HepG2 (cell line): ENCODE data around the gene FAM114A1. TPM values are rescaled to one million over a fixed set of nuclear protein-coding genes. Genes with fewer than 3 reads are reported as not detected.

Experiments
- ATAC-seq: fragments of 200-7000 bp; cut with Tn5 transposase; 3 replicates; pipeline ENCODE4 v1.9.1; 2020; ENCODE audit warnings: mild to moderate bottlenecking, moderate library complexity
- BruUV-seq: library from RNA; stranded (reverse); fragments of 400-500 nt; replicated peaks from 2 replicates; lab custom pipeline; 2021; lab: Mats Ljungman, UMichigan
- CTCF ChIA-PET: fragments of 300-600 bp; formaldehyde crosslinking; extraction: SDS; loops from one replicate; lab custom pipeline; 2021; ENCODE audit warnings: low total read pairs, inconsistent platforms, low intra/inter-chr PET ratio; lab: Yijun Ruan, JAX
- POLR2A ChIA-PET: fragments of 350-600 bp; sonication (Branson Sonifier 250); formaldehyde crosslinking; loops from one replicate; lab custom pipeline; 2020; ENCODE audit warnings: antibody characterized with exemption, inconsistent platforms; lab: Yijun Ruan, JAX
- DNase-seq: peaks from one replicate; pipeline ENCODE4 v3.0.0-alpha.2; 2015; ENCODE audit warnings: low spot score
- FAIRE-seq: peaks from 3 replicates; lab custom pipeline; 2011; peaks lifted over from hg19 to GRCh38; lab: Jason Lieb, UNC
- H2AFZ ChIP-seq: one replicate; pipeline ENCODE4 v1.6.1; 2011; ENCODE audit warnings: low read length, inconsistent platforms
- H3K27ac ChIP-seq: fragments of 300-600 bp; 3 replicates; pipeline ENCODE4 v1.8.0; 2011; ENCODE audit warnings: mixed run types, mild to moderate bottlenecking, mixed read lengths, low read length, inconsistent platforms; ENCODE audit not compliant: insufficient read depth; ENCODE audit errors: extremely low read length
- H3K27me3 ChIP-seq, 2 experiments: fragments of 200-600 bp in 1 of 2; 2 replicates in 1 of 2; 3 replicates in 1 of 2; pipeline versions ENCODE4 v1.6.0 to v1.8.0; 2011; ENCODE audit warnings: low read length in 2 of 2, mild to moderate bottlenecking in 2 of 2, moderate library complexity in 2 of 2, inconsistent platforms in 1 of 2; ENCODE audit not compliant: insufficient read depth in 2 of 2, control insufficient read depth in 1 of 2
- H3K36me3 ChIP-seq, 2 experiments: fragments of 200-600 bp in 1 of 2; replicated peaks in 1 of 2; 2 replicates in 1 of 2; 3 replicates in 1 of 2; pipeline versions ENCODE4 v1.5.1 to v1.8.0; 2011; ENCODE audit warnings: low read length in 2 of 2, inconsistent platforms in 1 of 2; ENCODE audit not compliant: insufficient read depth in 2 of 2, control insufficient read depth in 1 of 2
- H3K4me1 ChIP-seq: 2 replicates; pipeline ENCODE4 v1.5.1; 2012; ENCODE audit warnings: low read length, inconsistent platforms; ENCODE audit not compliant: insufficient read depth
- H3K4me2 ChIP-seq: 2 replicates; pipeline ENCODE4 v1.6.0; 2011; ENCODE audit warnings: low read depth, low read length, inconsistent platforms
- H3K4me3 ChIP-seq, 3 experiments: fragments of 200-600 bp in 1 of 3; sonication (generic), shearing (Covaris generic) in 1 of 3; replicated peaks in 1 of 3; 2 replicates each; pipeline ENCODE4 v1.5.1; 2011 to 2016; ENCODE audit warnings: low read length in 3 of 3, inconsistent platforms in 2 of 3, low read depth in 2 of 3, mild to moderate bottlenecking in 2 of 3, control low read depth in 1 of 3, mixed read lengths in 1 of 3; ENCODE audit not compliant: insufficient read depth in 1 of 3
- H3K79me2 ChIP-seq: one replicate; pipeline ENCODE4 v1.6.1; 2011; ENCODE audit warnings: low read length, inconsistent platforms; ENCODE audit not compliant: insufficient read depth
- H3K9ac ChIP-seq: 2 replicates; pipeline ENCODE4 v1.6.0; 2011; ENCODE audit warnings: mild to moderate bottlenecking, low read depth, low read length, inconsistent platforms; ENCODE audit not compliant: insufficient read depth
- H3K9me3 ChIP-seq: 2 replicates; pipeline ENCODE4 v1.5.1; 2012; ENCODE audit warnings: mild to moderate bottlenecking, low read length
- H4K20me1 ChIP-seq: 2 replicates; pipeline ENCODE4 v1.6.0; 2011; ENCODE audit warnings: inconsistent platforms, mild to moderate bottlenecking, low read length, moderate library complexity; ENCODE audit not compliant: insufficient read depth
- CCDC6 ChIP-seq: sonication (generic); formaldehyde crosslinking; IDR thresholded peaks from 2 replicates; pipeline ENCODE4 v1.8.1; 2022; ENCODE audit warnings: mild to moderate bottlenecking, missing genetic modification reagents, moderate library complexity
- EHMT2 ChIP-seq: fragments of 200-600 bp; sonication (generic); IDR thresholded peaks from 2 replicates; pipeline ENCODE4 v1.7.0; 2017; ENCODE audit warnings: antibody characterized with exemption, low read depth, low read length, borderline replicate concordance
- ESRRA ChIP-seq: sonication (generic); formaldehyde crosslinking; IDR thresholded peaks from 2 replicates; pipeline ENCODE4 v1.5.1; 2020; ENCODE audit warnings: mild to moderate bottlenecking, low read depth, missing genetic modification reagents
- HNF1B ChIP-seq: sonication (generic); formaldehyde crosslinking; IDR thresholded peaks from 2 replicates; pipeline ENCODE4 v1.5.1; 2020; ENCODE audit warnings: mild to moderate bottlenecking, moderate library complexity, missing genetic modification reagents
- KLF15 ChIP-seq: sonication (generic); formaldehyde crosslinking; IDR thresholded peaks from 2 replicates; pipeline ENCODE4 v1.8.1; 2023; ENCODE audit warnings: borderline replicate concordance, mild to moderate bottlenecking, inconsistent platforms, missing genetic modification reagents, mixed read lengths
- PAX8 ChIP-seq: sonication (generic); formaldehyde crosslinking; IDR thresholded peaks from 2 replicates; pipeline ENCODE4 v1.8.0; 2022; ENCODE audit warnings: mild to moderate bottlenecking, missing genetic modification reagents, borderline replicate concordance
- RCOR2 ChIP-seq: IDR thresholded peaks from 2 replicates; pipeline ENCODE4 v1.6.1; 2016; ENCODE audit warnings: missing biosample characterization, missing genetic modification reagents
- XRCC5 ChIP-seq: fragments of 200-400 bp; formaldehyde crosslinking; optimal IDR thresholded peaks from 2 replicates; pipeline ENCODE3; 2017; ENCODE audit warnings: mild to moderate bottlenecking, low read length
- ZNF17 ChIP-seq: sonication (generic); formaldehyde crosslinking; IDR thresholded peaks from 2 replicates; pipeline ENCODE4 v1.5.0; 2020; ENCODE audit warnings: mild to moderate bottlenecking, missing genetic modification reagents
- ZNF3 ChIP-seq: IDR thresholded peaks from 2 replicates; pipeline ENCODE4 v1.7.0; 2017; ENCODE audit warnings: inconsistent platforms
- ZNF30 ChIP-seq: sonication (generic); formaldehyde crosslinking; IDR thresholded peaks from 2 replicates; pipeline ENCODE4 v1.5.0; 2020; ENCODE audit warnings: mild to moderate bottlenecking, missing genetic modification reagents
- ZNF343 ChIP-seq: sonication (generic); formaldehyde crosslinking; IDR thresholded peaks from 2 replicates; pipeline ENCODE4 v1.4.0; 2020; ENCODE audit warnings: mild to moderate bottlenecking, missing genetic modification reagents
- ZNF367 ChIP-seq: sonication (generic); formaldehyde crosslinking; IDR thresholded peaks from 2 replicates; pipeline ENCODE4 v1.4.0; 2020; ENCODE audit warnings: missing genetic modification reagents, borderline replicate concordance
- ZNF547 ChIP-seq: sonication (generic); formaldehyde crosslinking; IDR thresholded peaks from 2 replicates; pipeline ENCODE4 v1.5.1; 2020; ENCODE audit warnings: mild to moderate bottlenecking, missing genetic modification reagents
- ZNF670 ChIP-seq: sonication (generic); formaldehyde crosslinking; IDR thresholded peaks from 2 replicates; pipeline ENCODE4 v1.8.0; 2022; ENCODE audit warnings: mild to moderate bottlenecking, missing genetic modification reagents, borderline replicate concordance
- WGBS: methylation state at CpG from one replicate; pipeline ENCODE4 v1.1.6; 2017; ENCODE audit warnings: low lambda C conversion rate; 5-methylcytosine and 5-hydroxymethylcytosine counted together
- in situ Hi-C: cut with HindIII; loops from 2 replicates; pipeline ENCODE4 v1.10.0; 2017; ENCODE audit warnings: low pct_unique_long_range_greater_than_20kb; ENCODE audit not compliant: extremely low pct_ligation_motif_present
- intact Hi-C: fragments of 100-400 bp; cut with micrococcal nuclease; formaldehyde crosslinking; loops from one replicate; pipeline ENCODE4 v1.10.0; 2022; ENCODE audit not compliant: unreplicated experiment
- polyA plus RNA-seq, 8 experiments: library from polyadenylated mRNA; depleted of rRNA in 3 of 8; stranded (reverse) in 7 of 8; unstranded in 1 of 8; fragments of >200 nt; fragmentation: Illumina TruSeq in 4 of 8; extraction: Trizol in 4 of 8; gene quantifications; 2 replicates each; pipeline versions ENCODE4 v1.2.1 to v1.2.3, GENCODE V29; 2011 to 2016; ENCODE audit warnings: low read depth in 4 of 8, missing spikeins in 1 of 8, mixed read lengths in 1 of 8; ENCODE audit not compliant: insufficient read depth in 1 of 8
- total RNA-seq, 5 experiments: library from RNA; depleted of rRNA; stranded (reverse); fragments of >200 nt; fragmentation: Illumina TruSeq; extraction: Trizol; gene quantifications; 2 replicates each; pipeline ENCODE4 v1.2.3, GENCODE V29; 2016; ENCODE audit warnings: low read depth in 1 of 5

FAM114A1 gene
- total and polyA plus RNA-seq, 2 of the 13 experiments (the other 11 are each of a cell fraction or from before 2014, with no cell fraction given), result 61.0 to 76.9 TPM

DNA sequence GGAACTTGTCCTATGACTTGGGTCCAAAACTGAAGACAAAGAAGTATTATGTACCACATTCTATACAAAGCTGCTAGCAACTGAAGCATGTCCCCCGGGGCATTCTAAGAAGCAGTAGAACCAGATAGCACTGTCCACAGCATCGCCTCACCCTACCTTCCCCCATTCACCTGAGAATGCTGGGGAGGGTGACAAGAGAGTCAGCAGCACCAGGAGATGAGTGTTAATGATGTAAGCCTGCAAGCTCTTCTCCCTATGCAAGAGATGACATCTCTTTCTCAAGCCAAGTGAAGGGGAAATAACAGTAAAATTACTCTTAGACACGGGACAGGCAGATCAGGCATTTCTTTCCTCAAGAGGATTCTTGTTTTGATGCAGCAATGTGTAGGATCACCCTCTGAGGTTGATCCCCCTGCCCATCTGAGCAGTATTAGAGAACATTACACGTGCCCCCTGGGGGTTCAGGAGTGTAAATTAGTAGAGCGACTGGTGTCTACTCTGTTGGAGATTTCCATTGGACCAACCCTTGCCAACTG, 49.1 kb upstream of the FAM114A1 start:
- no peaks in the 10 kb centered on the region for H4K20me1 ChIP-seq
- intact Hi-C loops, result no loop called here
- H3K4me1 ChIP-seq, result no peaks in the 10 kb centered on the region; the same call in 1 of the 2 replicates
- 28% methylated on average over 5 of the region's 5 CpGs for WGBS
- no peak for ATAC-seq
- no peak overlapping the region for H3K4me2 ChIP-seq
- TF ChIP-seq ESRRA (CRISPR knock-in tag), result no peak
- TF ChIP-seq EHMT2, result no peak
- no peak for TF ChIP-seq ZNF30 (CRISPR knock-in tag)
- TF ChIP-seq ZNF670 (CRISPR knock-in tag), result no peak
- no peak for TF ChIP-seq KLF15 (CRISPR knock-in tag)
- TF ChIP-seq XRCC5, result no peak
- TF ChIP-seq HNF1B (CRISPR knock-in tag), result no peak
- no peak for TF ChIP-seq ZNF3 (CRISPR knock-in tag)
- no peak for TF ChIP-seq CCDC6
- TF ChIP-seq RCOR2, result no peak
- TF ChIP-seq ZNF367 (CRISPR knock-in tag), result no peak
- no peak for TF ChIP-seq ZNF17 (CRISPR knock-in tag)
- no peak for TF ChIP-seq ZNF547 (CRISPR knock-in tag)
- no peak for TF ChIP-seq PAX8 (CRISPR knock-in tag)
- no peak for TF ChIP-seq ZNF343 (CRISPR knock-in tag)
- peak; percentile 10 for DNase-seq
- H3K27ac ChIP-seq, result no peak overlapping the region
- CTCF ChIA-PET, result no interaction called here
- POLR2A ChIA-PET, result no interaction called here
- no peaks in the 10 kb centered on the region for H3K27me3 ChIP-seq
- H3K36me3 ChIP-seq, result no peaks in the 10 kb centered on the region
- H3K9me3 ChIP-seq, result no peaks in the 10 kb centered on the region
- no peaks in the 10 kb centered on the region for H3K79me2 ChIP-seq
- H3K9ac ChIP-seq, result no peak overlapping the region
- no peak for FAIRE-seq
- no peak overlapping the region for H3K4me3 ChIP-seq
- H2AFZ ChIP-seq, result no peak overlapping the region
- in situ Hi-C loops, result no loop called here
- no TSS peak for BruUV-seq
